GM19324 (cell line): ENCODE data around the gene TXNRD1.
A peak's percentile ranks its signal among the peaks of the same experiment; 100 is the strongest.

ENCODE experiments used
- ATAC-seq: cut with Tn5 transposase; IDR thresholded peaks from one replicate; pipeline ENCODE4 v1.9.1; 2021; ENCODE audit warnings: mild to moderate bottlenecking, moderate library complexity; ENCODE audit not compliant: unreplicated experiment, low FRiP score

Gene TXNRD1

GRCh38 chr12:104297477-104298113 lies 82.0 kb downstream of the TXNRD1 start:
- ATAC-seq: no peak

GRCh38 chr12:104299842-104300481 lies 84.4 kb downstream of the TXNRD1 start:
- ATAC-seq: no peak

GRCh38 chr12:104303538-104304151 lies 88.1 kb downstream of the TXNRD1 start, which contains the start of gene EID3:
Gene EID3, plus strand, starts transcription at chr12:104303739. Its CDS starts 196 bp downstream, at chr12:104303935.
- ATAC-seq: peak; percentile 80

GRCh38 chr12:104304261-104305009 lies 88.9 kb downstream of the TXNRD1 start:
- ATAC-seq: no peak

- ATAC-seq: no peak
Measured at GRCh38 chr12:104305349-104305748, 89.8 kb downstream of the TXNRD1 start.

- no peak for ATAC-seq
Measured at GRCh38 chr12:104306376-104306775, 90.8 kb downstream of the TXNRD1 start.

GRCh38 chr12:104306943-104307654 lies 91.5 kb downstream of the TXNRD1 start:
- ATAC-seq: no peak

- no peak for ATAC-seq
Measured at GRCh38 chr12:104307655-104308000, 92.0 kb downstream of the TXNRD1 start.

GRCh38 chr12:104309446-104309993 lies 93.9 kb downstream of the TXNRD1 start:
- ATAC-seq: no peak

GRCh38 chr12:104310751-104311633 lies 95.4 kb downstream of the TXNRD1 start:
- ATAC-seq: no peak

- ATAC-seq: no peak
Measured at GRCh38 chr12:104312202-104312601, 96.6 kb downstream of the TXNRD1 start.

- ATAC-seq: no peak
Measured at GRCh38 chr12:104312654-104313053, 97.1 kb downstream of the TXNRD1 start.

- no peak for ATAC-seq
Measured at GRCh38 chr12:104313568-104314241, 98.1 kb downstream of the TXNRD1 start.

GRCh38 chr12:104314242-104314614 lies 98.6 kb downstream of the TXNRD1 start:
- no peak for ATAC-seq

GRCh38 chr12:104315326-104316224 lies 100.0 kb downstream of the TXNRD1 start:
- no peak for ATAC-seq

- ATAC-seq: no peak
Measured at GRCh38 chr12:104316936-104317335, 101.4 kb downstream of the TXNRD1 start.

- no peak for ATAC-seq
Measured at GRCh38 chr12:104317538-104318210, 102.1 kb downstream of the TXNRD1 start.
